ENCODE results near the gene PCBP3. TPM values are rescaled to one million over a fixed set of nuclear protein-coding genes. Genes with fewer than 3 reads are reported as not detected.

Gene PCBP3
- total RNA-seq, 1 experiment from 2014 or later, result 10.9 TPM

GRCh38 chr21:45866551-45866950 lies 223.0 kb downstream of the PCBP3 start:
- Mint-ChIP-seq H3K9me3 (no peaks in the 10 kb centered on the region), H3K27me3 (ENCODE audit: low read depth) (no peaks in the 10 kb centered on the region; the same call in none of the 2 replicates), H3K4me3 (no peak overlapping the region), H3K4me1 (no peaks in the 10 kb centered on the region), H3K36me3 (ENCODE audit: insufficient read depth in 1 of 3, low read depth in 3 of 3) (no peaks in the 10 kb centered on the region), H3K27ac (peak overlapping the region in 2 of 3 experiments; percentile 61 to 79; a peak in 2 of 7 replicates)
- Histone ChIP-seq H2AK5ac (ENCODE audit: insufficient read length, low read length) (no peak overlapping the region), H3K79me1 (ENCODE audit: insufficient read depth, low read depth, low read length, poor library complexity, severe bottlenecking) (no peaks in the 10 kb centered on the region), H3K9ac (ENCODE audit: extremely low read depth, insufficient read length, low read length) (no peak overlapping the region), H3K4me1 (ENCODE audit: insufficient read depth, low read length) (no peaks in the 10 kb centered on the region), H2BK120ac (ENCODE audit: low read depth, low read length, poor library complexity, severe bottlenecking) (no peak overlapping the region), H3K23me2 (ENCODE audit: insufficient read length, low read depth, low read length, poor library complexity, severe bottlenecking) (no peaks in the 10 kb centered on the region), H4K91ac (ENCODE audit: insufficient read length, low read depth, low read length) (no peak overlapping the region), H2BK5ac (ENCODE audit: insufficient read length, low read length) (no peak overlapping the region), H3K27ac (ENCODE audit: insufficient read length, low read depth, low read length) (no peak overlapping the region), H2AFZ (ENCODE audit: low read length) (no peak overlapping the region), H3K23ac (ENCODE audit: insufficient read length, low read depth, low read length) (no peak overlapping the region), H3K9me3 (ENCODE audit: control insufficient read depth, low read depth, low read length) (no peaks in the 10 kb centered on the region), H3K27me3 (ENCODE audit: insufficient read depth, low read length) (no peaks in the 10 kb centered on the region), H3K4me2 (ENCODE audit: insufficient read depth, insufficient read length, low read length) (no peak overlapping the region), H3K18ac (ENCODE audit: insufficient read length, low read depth, low read length) (no peak overlapping the region), H2BK15ac (ENCODE audit: low read depth, low read length) (no peak overlapping the region), H3K79me2 (ENCODE audit: insufficient read depth, low read length) (no peaks in the 10 kb centered on the region), H4K5ac (ENCODE audit: insufficient read length, low read depth, low read length) (no peak overlapping the region), H3T11ph (ENCODE audit: low read length) (no peak overlapping the region), H4K8ac (replicated peaks; ENCODE audit: insufficient read length, low read depth, low read length) (no peak overlapping the region), H3K4ac (ENCODE audit: low read depth, low read length) (no peak overlapping the region), H2BK20ac (ENCODE audit: low read depth, low read length, poor library complexity, severe bottlenecking) (no peak overlapping the region), H3K56ac (ENCODE audit: insufficient read length, low read depth, low read length) (no peak overlapping the region), H2BK12ac (ENCODE audit: insufficient read length, low read depth, low read length) (no peak overlapping the region), H4K20me1 (ENCODE audit: control insufficient read depth, insufficient read depth, insufficient read length) (no peaks in the 10 kb centered on the region), H3K14ac (ENCODE audit: insufficient read depth, low read length) (no peak overlapping the region)
- no peak for TF ChIP-seq CTCF (conservative IDR thresholded peaks at IDR 0.05)
- DNase-seq, result no peak
- no CpG with 5 or more reads among the region's 11 CpGs for WGBS (ENCODE audit: extremely low coverage, insufficient read length, low lambda C conversion rate)
